ENCODE results near the gene OR6B2. TPM values are rescaled to one million over a fixed set of nuclear protein-coding genes. Genes with fewer than 3 reads are reported as not detected.

OR6B2 gene
- total RNA-seq, 1 donor from 2014 or later: not detected

Other genes starting within 250 kb of the OR6B2 start
- 75.1 and 97.0 TPM in 2 replicates for gene NDUFA10, start 5.1 kb downstream of the OR6B2 start, total RNA-seq
- not detected in 2 replicates for gene OR6B3, start 23.1 kb upstream of the OR6B2 start, total RNA-seq
- gene COPS9, start 105.9 kb upstream of the OR6B2 start, total RNA-seq: 117 and 160 TPM in 2 replicates
- not detected in 2 replicates for gene OTOS, start 110.2 kb upstream of the OR6B2 start, total RNA-seq

Data from dermis microvascular lymphatic vessel endothelial cell (primary cell).